HG03439 (cell line): ENCODE measurements around the gene ATF6B.
A peak's percentile ranks its signal among the peaks of the same experiment; 100 is the strongest.
"Not testable (repeated sequence)": the region's sequence is repeated elsewhere in the genome, so short reads cannot be mapped to it uniquely, and the experiment has no call there.

Experiments
- ATAC-seq: cut with Tn5 transposase; IDR thresholded peaks from one replicate; pipeline ENCODE4 v1.9.1; 2021; ENCODE audit warnings: mild to moderate bottlenecking, moderate library complexity; ENCODE audit not compliant: unreplicated experiment

ATF6B gene

GRCh38 chr6:32154514-32155161 lies 26.6 kb upstream of the ATF6B start:
- ATAC-seq: peak; percentile 52

GRCh38 chr6:32153564-32154513 lies 25.8 kb upstream of the ATF6B start, which contains the start of gene PPT2:
TSS of gene PPT2 (plus strand) at chr6:32154141. CDS start at chr6:32154595, 454 bp downstream.
- ATAC-seq: no peak

- ATAC-seq: no peak
Observed at GRCh38 chr6:32152769-32153563, 24.9 kb upstream of the ATF6B start.

- ATAC-seq: no peak
Observed at GRCh38 chr6:32151863-32152768, 24.1 kb upstream of the ATF6B start, which contains the start of gene PRRT1. TSS of gene PRRT1 (minus strand) at chr6:32151939. CDS start at chr6:32151827, 112 bp downstream.

- ATAC-seq: no peak
Observed at GRCh38 chr6:32151181-32151862, 23.3 kb upstream of the ATF6B start.

GRCh38 chr6:32149932-32150870 lies 22.2 kb upstream of the ATF6B start:
- ATAC-seq: no peak

- no peak for ATAC-seq
Observed at GRCh38 chr6:32149092-32149755, 21.2 kb upstream of the ATF6B start.

- no peak for ATAC-seq
Observed at GRCh38 chr6:32148289-32149091, 20.4 kb upstream of the ATF6B start.

GRCh38 chr6:32147401-32148132 lies 19.5 kb upstream of the ATF6B start:
- no peak for ATAC-seq

GRCh38 chr6:32146687-32147086 lies 18.6 kb upstream of the ATF6B start:
- ATAC-seq: no peak

GRCh38 chr6:32146287-32146686 lies 18.2 kb upstream of the ATF6B start:
- ATAC-seq: no peak

- ATAC-seq: not testable (repeated sequence)
Observed at GRCh38 chr6:32144238-32144637, 16.2 kb upstream of the ATF6B start.

GRCh38 chr6:32140420-32141046 lies 12.5 kb upstream of the ATF6B start:
- ATAC-seq: no peak

GRCh38 chr6:32139590-32139989 lies 11.5 kb upstream of the ATF6B start:
- no peak for ATAC-seq

- ATAC-seq: no peak
Observed at GRCh38 chr6:32137454-32137853, 9.4 kb upstream of the ATF6B start.

GRCh38 chr6:32133786-32134185 lies 5.7 kb upstream of the ATF6B start:
- ATAC-seq: no peak
